ENCODE measurements around the gene CCDC177. TPM values are rescaled to one million over a fixed set of nuclear protein-coding genes. Genes with fewer than 3 reads are reported as not detected.

The CCDC177 gene
- not detected for total RNA-seq

GRCh38 chr14:69574263-69574953, at the start of gene CCDC177:
Gene CCDC177, minus strand, starts transcription at chr14:69574871. Its CDS starts 1,249 bp downstream, at chr14:69573622.
- peaks cover 8% of the 10 kb centered on the region for H3K4me1 Mint-ChIP-seq
- H3K27ac Mint-ChIP-seq: no peak within 1 kb of the TSS
- peak; percentile 78 for ATAC-seq (ENCODE audit: low read depth)

GRCh38 chr14:69624136-69624535, 49.5 kb upstream of the CCDC177 start:
- Mint-ChIP-seq H3K27me3 (no peaks in the 10 kb centered on the region), H3K36me3 (peaks cover 12% of the 10 kb centered on the region), H3K4me3 (peak overlapping the region; percentile 30), H3K9me3 (no peaks in the 10 kb centered on the region), H3K27ac (no peak overlapping the region), H3K4me1 (peaks cover 76% of the 10 kb centered on the region)
- POLR2A ChIA-PET: interaction anchor here (1.1 kb wide), 1 partner anchor 13 kb away, joined by 3 read pairs; no protein-coding TSS in a partner anchor
- ATAC-seq (ENCODE audit: low read depth) (no peak), DNase-seq (no peak)

More at GRCh38 chr14:69574263-69574953, at the start of gene CCDC177:
- peak; percentile 82 for DNase-seq
- Mint-ChIP-seq H3K9me3 (no peaks in the 10 kb centered on the region), H3K27me3 (peaks cover 65% of the 10 kb centered on the region), H3K36me3 (no peaks in the 10 kb centered on the region), H3K4me3 (peak within 1 kb of the TSS; percentile 67)
- POLR2A ChIA-PET: no interaction called here

- H3K9me3 Mint-ChIP-seq: no peaks in the 10 kb centered on the region
- no peak for ATAC-seq (ENCODE audit: low read depth)
- no peak for DNase-seq
- H3K36me3 Mint-ChIP-seq: peaks cover 18% of the 10 kb centered on the region
- H3K27me3 Mint-ChIP-seq: no peaks in the 10 kb centered on the region
- peaks cover 82% of the 10 kb centered on the region for H3K4me1 Mint-ChIP-seq
- POLR2A ChIA-PET: no interaction called here
- peak overlapping the region; percentile 8 for H3K4me3 Mint-ChIP-seq
- peak overlapping the region; percentile 59 for H3K27ac Mint-ChIP-seq
These were observed 46.3 kb upstream of the CCDC177 start for GRCh38 chr14:69620981-69621380.

- POLR2A ChIA-PET: interaction anchor here (1.3 kb wide), 1 partner anchor 16 kb away, joined by 4 read pairs; no protein-coding TSS in a partner anchor
- peak overlapping the region; percentile 53 for H3K4me3 Mint-ChIP-seq
- peaks cover 19% of the 10 kb centered on the region for H3K36me3 Mint-ChIP-seq
- H3K9me3 Mint-ChIP-seq: no peaks in the 10 kb centered on the region
- DNase-seq (no peak), ATAC-seq (ENCODE audit: low read depth) (no peak)
- H3K27me3 Mint-ChIP-seq: no peaks in the 10 kb centered on the region
- H3K4me1 Mint-ChIP-seq: peaks cover 83% of the 10 kb centered on the region
- peak overlapping the region; percentile 57 for H3K27ac Mint-ChIP-seq
These were observed 45.5 kb upstream of the CCDC177 start for GRCh38 chr14:69620211-69620611.

GRCh38 chr14:69619012-69619411, 44.3 kb upstream of the CCDC177 start:
- Mint-ChIP-seq H3K27ac (peak overlapping the region; percentile 62), H3K4me3 (no peak overlapping the region), H3K36me3 (peaks cover 19% of the 10 kb centered on the region), H3K4me1 (peaks cover 80% of the 10 kb centered on the region), H3K9me3 (no peaks in the 10 kb centered on the region), H3K27me3 (no peaks in the 10 kb centered on the region)
- ATAC-seq (ENCODE audit: low read depth) (no peak), DNase-seq (no peak)
- POLR2A ChIA-PET: no interaction called here

GRCh38 chr14:69617796-69618195, 43.1 kb upstream of the CCDC177 start:
- POLR2A ChIA-PET: interaction anchor here (1.0 kb wide), 1 partner anchor 18 kb away, joined by 3 read pairs; no protein-coding TSS in a partner anchor
- ATAC-seq (ENCODE audit: low read depth) (no peak), DNase-seq (no peak)
- Mint-ChIP-seq H3K27ac (peak overlapping the region; percentile 60), H3K4me1 (peaks cover 85% of the 10 kb centered on the region), H3K36me3 (peaks cover 19% of the 10 kb centered on the region), H3K9me3 (no peaks in the 10 kb centered on the region), H3K27me3 (no peaks in the 10 kb centered on the region), H3K4me3 (peak overlapping the region; percentile 100)

GRCh38 chr14:69616408-69616773, 41.7 kb upstream of the CCDC177 start:
- Mint-ChIP-seq H3K27me3 (no peaks in the 10 kb centered on the region), H3K4me3 (peak overlapping the region; percentile 100)
- POLR2A ChIA-PET: interaction anchor here (0.9 to 1.6 kb wide), 2 partner anchors 9 to 11 kb away, joined by 6 read pairs; no protein-coding TSS in a partner anchor

GRCh38 chr14:69615496-69616407, 41.1 kb upstream of the CCDC177 start:
- H3K27ac Mint-ChIP-seq: peak overlapping the region; percentile 98
- ATAC-seq (ENCODE audit: low read depth): peak; percentile 50
- no peaks in the 10 kb centered on the region for H3K27me3 Mint-ChIP-seq
- peaks cover 78% of the 10 kb centered on the region for H3K4me1 Mint-ChIP-seq
- peak overlapping the region; percentile 100 for H3K4me3 Mint-ChIP-seq
- peaks cover 21% of the 10 kb centered on the region for H3K36me3 Mint-ChIP-seq
- DNase-seq: peak; percentile 55
- no peaks in the 10 kb centered on the region for H3K9me3 Mint-ChIP-seq
- POLR2A ChIA-PET: interaction anchor here (0.9 to 1.6 kb wide), 3 partner anchors 10 to 11 kb away, joined by 3 to 6 read pairs (median 6); no protein-coding TSS in a partner anchor

More at GRCh38 chr14:69616408-69616773, 41.7 kb upstream of the CCDC177 start:
- Mint-ChIP-seq H3K9me3 (no peaks in the 10 kb centered on the region), H3K4me1 (peaks cover 83% of the 10 kb centered on the region), H3K27ac (peak overlapping the region; percentile 98), H3K36me3 (peaks cover 21% of the 10 kb centered on the region)
- no peak for DNase-seq
- ATAC-seq (ENCODE audit: low read depth): no peak

GRCh38 chr14:69615121-69615495, 40.4 kb upstream of the CCDC177 start:
- POLR2A ChIA-PET: interaction anchor here (1.1 to 1.9 kb wide), 3 partner anchors 10 to 112 kb away, joined by 3 read pairs; no protein-coding TSS in a partner anchor
- Mint-ChIP-seq H3K4me1 (peaks cover 77% of the 10 kb centered on the region), H3K27me3 (no peaks in the 10 kb centered on the region), H3K27ac (peak overlapping the region; percentile 98), H3K36me3 (peaks cover 18% of the 10 kb centered on the region), H3K9me3 (no peaks in the 10 kb centered on the region), H3K4me3 (peak overlapping the region; percentile 100)
- DNase-seq: no peak
- no peak for ATAC-seq (ENCODE audit: low read depth)

GRCh38 chr14:69614592-69614991, 39.9 kb upstream of the CCDC177 start:
- peak overlapping the region; percentile 100 for H3K4me3 Mint-ChIP-seq
- H3K27ac Mint-ChIP-seq: peak overlapping the region; percentile 98
- POLR2A ChIA-PET: interaction anchor here (1.1 to 1.9 kb wide), 3 partner anchors 11 to 112 kb away, joined by 3 read pairs; no protein-coding TSS in a partner anchor
- DNase-seq (no peak), ATAC-seq (ENCODE audit: low read depth) (no peak)
- H3K27me3 Mint-ChIP-seq: no peaks in the 10 kb centered on the region
- H3K9me3 Mint-ChIP-seq: no peaks in the 10 kb centered on the region
- peaks cover 74% of the 10 kb centered on the region for H3K4me1 Mint-ChIP-seq
- H3K36me3 Mint-ChIP-seq: peaks cover 14% of the 10 kb centered on the region

- Mint-ChIP-seq H3K9me3 (no peaks in the 10 kb centered on the region), H3K27ac (peak overlapping the region; percentile 98), H3K36me3 (peaks cover 7% of the 10 kb centered on the region), H3K4me1 (peaks cover 69% of the 10 kb centered on the region), H3K4me3 (peak overlapping the region; percentile 100), H3K27me3 (no peaks in the 10 kb centered on the region)
- DNase-seq: no peak
- no peak for ATAC-seq (ENCODE audit: low read depth)
- POLR2A ChIA-PET: interaction anchor here (1.1 to 2.8 kb wide), 4 partner anchors 16 to 154 kb away, joined by 3 to 13 read pairs (median 8); partner anchors contain the start of gene SRSF5
These were observed 38.8 kb upstream of the CCDC177 start for GRCh38 chr14:69613312-69614073.

GRCh38 chr14:69612783-69613130, 38.1 kb upstream of the CCDC177 start:
- H3K4me3 Mint-ChIP-seq: peak overlapping the region; percentile 100
- H3K4me1 Mint-ChIP-seq: peaks cover 61% of the 10 kb centered on the region
- DNase-seq: no peak
- H3K27me3 Mint-ChIP-seq: no peaks in the 10 kb centered on the region
- ATAC-seq (ENCODE audit: low read depth): no peak
- H3K36me3 Mint-ChIP-seq: peaks cover 7% of the 10 kb centered on the region
- H3K27ac Mint-ChIP-seq: peak overlapping the region; percentile 98
- H3K9me3 Mint-ChIP-seq: no peaks in the 10 kb centered on the region
- POLR2A ChIA-PET: interaction anchor here (1.1 to 2.8 kb wide), 6 partner anchors 14 to 154 kb away, joined by 3 to 25 read pairs (median 8); partner anchors contain the start of gene SRSF5
